Loucy (cell line): Measurements from ENCODE around the gene ASTL.

Experiments
- H2AFZ ChIP-seq: fragments of 200-600 bp; sonication (generic); 2 replicates; pipeline ENCODE4 v1.6.0; 2016; ENCODE audit warnings: antibody characterized with exemption, mild to moderate bottlenecking, low read length, moderate library complexity
- H3F3A ChIP-seq: fragments of 200-600 bp; 2 replicates; pipeline ENCODE4 v1.6.0; 2016; ENCODE audit warnings: antibody characterized with exemption, low read depth, mild to moderate bottlenecking
- H3K27me3 ChIP-seq: fragments of 200-600 bp; sonication (generic); 2 replicates; pipeline ENCODE4 v1.6.1; 2014; ENCODE audit warnings: low read length, mild to moderate bottlenecking; ENCODE audit not compliant: insufficient read depth, poor library complexity, severe bottlenecking
- H3K36me3 ChIP-seq: fragments of 200-600 bp; sonication (generic); 2 replicates; pipeline ENCODE4 v1.6.1; 2016; ENCODE audit warnings: low read length; ENCODE audit not compliant: insufficient read depth
- H3K4me1 ChIP-seq: fragments of 200-600 bp; sonication (generic); 2 replicates; pipeline ENCODE4 v1.5.1; 2014; ENCODE audit warnings: low read length, mild to moderate bottlenecking; ENCODE audit not compliant: insufficient read depth, poor library complexity, severe bottlenecking
- H3K4me2 ChIP-seq: fragments of 200-600 bp; sonication (generic); 2 replicates; pipeline ENCODE4 v1.6.0; 2014; ENCODE audit warnings: antibody characterized with exemption, low read length, low read depth, mild to moderate bottlenecking; ENCODE audit not compliant: poor library complexity, severe bottlenecking
- H3K4me3 ChIP-seq: fragments of 200-600 bp; sonication (generic); 2 replicates; pipeline ENCODE4 v1.5.1; 2014; ENCODE audit warnings: low read length, mild to moderate bottlenecking, mixed read lengths; ENCODE audit not compliant: poor library complexity, severe bottlenecking
- H3K79me2 ChIP-seq: fragments of 200-600 bp; sonication (generic); 2 replicates; pipeline ENCODE4 v1.6.1; 2014; ENCODE audit warnings: low read length; ENCODE audit not compliant: insufficient read depth
- H3K9ac ChIP-seq: fragments of 200-600 bp; sonication (generic); 2 replicates; pipeline ENCODE4 v1.6.0; 2014; ENCODE audit warnings: mild to moderate bottlenecking, low read depth, low read length, moderate library complexity; ENCODE audit not compliant: poor library complexity, severe bottlenecking
- H3K9me2 ChIP-seq: fragments of 200-600 bp; sonication (generic); replicated peaks from 2 replicates; pipeline ENCODE4 v1.6.1; 2016; ENCODE audit warnings: low read depth, low read length, mixed read lengths
- H3K9me3 ChIP-seq: fragments of 200-600 bp; sonication (generic); 2 replicates; pipeline ENCODE4 v1.6.1; 2014; ENCODE audit warnings: mild to moderate bottlenecking, antibody characterized with exemption, low read length, low read depth; ENCODE audit not compliant: insufficient read depth
- H4K20me1 ChIP-seq: fragments of 200-600 bp; sonication (generic); 2 replicates; pipeline ENCODE4 v1.6.0; 2014; ENCODE audit warnings: antibody characterized with exemption, low read length, mild to moderate bottlenecking; ENCODE audit not compliant: insufficient read depth, poor library complexity, severe bottlenecking
- EZH2phosphoT487 ChIP-seq: fragments of 200-600 bp; IDR thresholded peaks from 2 replicates; pipeline ENCODE4 v1.6.1; 2018; ENCODE audit warnings: antibody characterized with exemption, mild to moderate bottlenecking, moderate library complexity, borderline replicate concordance
- TF ChIP-seq, protein P1 (sequence below): fragments of 200-600 bp; sonication (generic); conservative IDR thresholded peaks from 2 replicates; pipeline ENCODE4 v1.5.1; 2014; ENCODE audit warnings: mild to moderate bottlenecking, antibody characterized with exemption, low read length

The ASTL gene

DNA sequence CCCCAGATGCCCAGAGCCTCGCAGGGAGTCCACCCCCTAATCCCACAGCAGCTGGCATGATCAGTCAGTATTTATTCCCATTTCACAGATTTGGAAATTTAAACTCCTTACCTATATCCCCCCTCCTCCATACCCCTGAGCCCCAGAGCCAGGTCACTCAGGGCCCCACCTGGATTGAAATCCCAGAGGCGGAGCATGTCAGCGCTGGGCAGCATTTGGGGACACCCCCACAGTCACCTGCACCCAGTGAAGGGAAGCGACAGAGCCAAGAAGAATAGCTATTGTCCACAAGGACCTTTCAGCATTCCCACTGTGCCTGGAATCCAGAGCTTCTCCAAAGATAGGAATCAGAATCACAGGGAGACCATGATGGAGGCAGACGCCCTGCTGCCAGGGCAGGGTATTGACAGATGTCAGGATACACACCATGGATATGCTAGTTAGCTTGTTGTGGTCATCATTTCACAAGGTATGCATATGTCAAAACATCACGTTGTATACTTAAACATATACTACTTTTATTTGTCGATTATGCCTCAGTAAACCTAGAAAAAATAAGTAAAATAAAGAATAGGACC lies 968 bp upstream of the ASTL start:
- H3K4me2 ChIP-seq = no peak overlapping the region

DNA sequence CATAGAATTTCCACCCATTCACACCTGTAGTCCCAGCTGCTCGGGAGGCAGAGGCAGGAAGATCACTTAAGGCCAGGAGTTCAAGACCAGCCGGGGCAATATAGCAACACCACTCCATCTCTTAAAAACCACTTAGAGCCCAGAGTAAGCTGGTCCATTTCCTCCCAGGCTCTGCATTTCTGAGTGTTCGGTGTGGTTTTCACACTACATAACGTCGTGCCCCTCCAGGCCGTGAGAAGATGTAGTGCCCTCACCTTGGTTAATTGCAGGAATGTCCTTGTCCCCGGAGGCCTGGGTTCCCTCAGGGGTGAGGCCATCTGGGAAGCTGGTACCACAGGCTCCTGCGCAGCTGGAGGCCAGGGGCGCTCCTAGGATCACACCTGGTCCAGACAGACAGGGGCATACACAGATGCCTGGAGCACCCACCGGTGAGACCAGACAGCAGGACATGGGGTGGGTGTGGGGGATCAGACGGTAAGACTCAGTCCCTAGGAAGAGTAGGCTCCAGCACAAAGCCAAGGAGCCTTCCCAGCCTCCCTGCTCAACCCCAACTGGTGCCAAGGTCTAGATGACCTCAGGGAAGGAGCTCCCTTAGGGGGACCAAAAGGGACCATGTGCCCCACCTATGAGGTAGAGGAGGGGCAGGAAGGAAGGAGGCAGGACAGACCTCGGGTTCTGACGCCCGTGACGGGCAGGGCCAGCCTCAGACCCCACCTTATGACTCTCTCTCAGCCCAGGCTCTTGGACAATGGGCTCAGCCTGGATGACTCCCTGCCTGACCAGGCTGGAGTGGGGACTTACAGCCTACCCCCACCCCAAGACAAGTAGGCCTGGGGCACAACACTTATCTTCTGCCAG lies 752 bp downstream of the ASTL start:
- H3K27me3 ChIP-seq = no peaks in the 10 kb centered on the region
- H3K9ac ChIP-seq = no peak overlapping the region
- no peak overlapping the region for H2AFZ ChIP-seq
- no peaks in the 10 kb centered on the region for H3K36me3 ChIP-seq
- 0 out of 2 replicates have a peak, but pooled peaks cover 4% of the 10 kb centered on the region for H3K79me2 ChIP-seq
- no peaks in the 10 kb centered on the region for H3F3A ChIP-seq
- H4K20me1 ChIP-seq = no peaks in the 10 kb centered on the region
- no peak overlapping the region for H3K4me3 ChIP-seq
- no peaks in the 10 kb centered on the region for H3K4me1 ChIP-seq
- no peaks in the 10 kb centered on the region for H3K9me3 ChIP-seq
- TF ChIP-seq, protein P1, sequence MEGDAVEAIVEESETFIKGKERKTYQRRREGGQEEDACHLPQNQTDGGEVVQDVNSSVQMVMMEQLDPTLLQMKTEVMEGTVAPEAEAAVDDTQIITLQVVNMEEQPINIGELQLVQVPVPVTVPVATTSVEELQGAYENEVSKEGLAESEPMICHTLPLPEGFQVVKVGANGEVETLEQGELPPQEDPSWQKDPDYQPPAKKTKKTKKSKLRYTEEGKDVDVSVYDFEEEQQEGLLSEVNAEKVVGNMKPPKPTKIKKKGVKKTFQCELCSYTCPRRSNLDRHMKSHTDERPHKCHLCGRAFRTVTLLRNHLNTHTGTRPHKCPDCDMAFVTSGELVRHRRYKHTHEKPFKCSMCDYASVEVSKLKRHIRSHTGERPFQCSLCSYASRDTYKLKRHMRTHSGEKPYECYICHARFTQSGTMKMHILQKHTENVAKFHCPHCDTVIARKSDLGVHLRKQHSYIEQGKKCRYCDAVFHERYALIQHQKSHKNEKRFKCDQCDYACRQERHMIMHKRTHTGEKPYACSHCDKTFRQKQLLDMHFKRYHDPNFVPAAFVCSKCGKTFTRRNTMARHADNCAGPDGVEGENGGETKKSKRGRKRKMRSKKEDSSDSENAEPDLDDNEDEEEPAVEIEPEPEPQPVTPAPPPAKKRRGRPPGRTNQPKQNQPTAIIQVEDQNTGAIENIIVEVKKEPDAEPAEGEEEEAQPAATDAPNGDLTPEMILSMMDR = no peak
- TF ChIP-seq EZH2phosphoT487 = no peak
- no peak overlapping the region for H3K4me2 ChIP-seq
- H3K9me2 ChIP-seq = no peaks in the 10 kb centered on the region

More for the DNA sequence above, 968 bp upstream of the ASTL start:
- Histone ChIP-seq H3K4me1 (peaks cover 11% of the 10 kb centered on the region), H3K9me2 (no peaks in the 10 kb centered on the region), H3K79me2 (peaks cover 22% of the 10 kb centered on the region), H3K27me3 (no peaks in the 10 kb centered on the region), H3K36me3 (no peaks in the 10 kb centered on the region), H3K9ac (no peak overlapping the region), H4K20me1 (peaks cover 13% of the 10 kb centered on the region), H3K4me3 (no peak overlapping the region), H2AFZ (no peak overlapping the region), H3F3A (no peaks in the 10 kb centered on the region), H3K9me3 (no peaks in the 10 kb centered on the region)
- TF ChIP-seq, protein P1 = no peak
- no peak for TF ChIP-seq EZH2phosphoT487

DNA sequence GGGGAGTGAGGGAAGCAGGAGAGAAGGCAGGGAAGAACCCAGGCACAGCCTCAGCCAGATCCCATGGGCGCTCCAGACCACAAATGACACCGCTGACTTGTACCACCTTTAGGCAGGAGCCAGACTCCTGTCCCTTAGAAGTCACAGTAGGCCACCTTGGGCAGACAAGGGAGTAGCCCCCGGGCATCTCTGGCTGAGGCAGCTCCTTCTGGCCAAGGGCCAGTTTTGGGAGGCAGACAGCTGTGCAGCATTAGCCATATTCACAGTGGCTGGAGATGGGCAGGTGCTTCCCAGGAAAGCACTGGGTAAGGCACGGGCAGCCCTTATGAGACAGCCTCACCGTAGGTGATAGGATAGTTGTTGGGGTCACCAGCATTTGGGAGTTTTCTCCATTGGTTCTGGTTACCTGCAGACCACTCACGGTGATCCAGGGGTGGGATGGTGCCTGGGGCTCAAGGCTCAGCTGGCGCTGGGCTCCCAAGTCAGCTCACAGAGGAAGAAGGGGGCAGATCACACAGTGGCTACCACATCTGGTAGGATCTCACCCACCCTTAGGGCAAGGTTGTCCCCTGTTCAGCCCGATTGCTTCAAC lies 2.1 kb downstream of the ASTL start:
- no peaks in the 10 kb centered on the region for H3K36me3 ChIP-seq
- no peaks in the 10 kb centered on the region for H3F3A ChIP-seq
- no peaks in the 10 kb centered on the region for H3K9me3 ChIP-seq
- H3K4me2 ChIP-seq = no peak overlapping the region
- H4K20me1 ChIP-seq = no peaks in the 10 kb centered on the region
- H3K4me3 ChIP-seq = no peak overlapping the region
- H2AFZ ChIP-seq = no peak overlapping the region
- no peak overlapping the region for H3K9ac ChIP-seq
- H3K9me2 ChIP-seq = no peaks in the 10 kb centered on the region
- TF ChIP-seq, protein P1 = no peak
- no peak for TF ChIP-seq EZH2phosphoT487
- H3K4me1 ChIP-seq = no peaks in the 10 kb centered on the region
- H3K79me2 ChIP-seq = no peaks in the 10 kb centered on the region
- H3K27me3 ChIP-seq = no peaks in the 10 kb centered on the region
